ENCODE data around the gene ZBTB24.
A peak's percentile ranks its signal among the peaks of the same experiment; 100 is the strongest.

ZBTB24 gene

GRCh38 chr6:109491207-109491938 lies 8.4 kb upstream of the ZBTB24 start:
- Histone ChIP-seq H3K9me3 (ENCODE audit: low read length) (no peaks in the 10 kb centered on the region), H2AFZ (ENCODE audit: low read depth, low read length) (peak overlapping the region; percentile 5), H3K27me3 (ENCODE audit: insufficient read depth, low read length) (peaks cover 3% of the 10 kb centered on the region), H3K4me3 (ENCODE audit: low read length) (no peak overlapping the region), H3K36me3 (ENCODE audit: insufficient read depth, low read length) (no peaks in the 10 kb centered on the region), H3K4me1 (ENCODE audit: insufficient read depth, low read length) (peaks cover 12% of the 10 kb centered on the region)

DNA sequence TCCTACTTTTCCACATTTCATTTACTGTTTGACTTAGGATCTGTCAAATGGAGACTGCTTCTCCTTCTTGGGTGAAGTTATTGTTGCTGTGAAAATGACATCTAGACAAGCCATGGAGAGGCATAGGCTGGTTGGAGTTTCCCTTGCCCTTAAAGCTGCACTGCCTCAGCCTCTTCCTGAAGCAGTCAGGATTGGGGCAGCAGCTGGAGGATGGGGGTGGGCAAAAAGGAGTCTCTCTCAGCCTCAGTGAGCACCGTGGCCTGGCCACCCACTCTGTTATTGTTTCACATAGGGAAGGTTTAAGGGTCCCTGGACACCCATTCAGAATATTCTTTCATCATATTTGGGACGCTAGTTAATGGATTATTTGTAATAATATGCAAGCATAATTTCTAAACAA lies 7.7 kb upstream of the ZBTB24 start:
- no peaks in the 10 kb centered on the region for H3K9me3 ChIP-seq (ENCODE audit: low read length)
- no peak overlapping the region for H3K4me3 ChIP-seq (ENCODE audit: low read length)
- H3K4me1 ChIP-seq (ENCODE audit: insufficient read depth, low read length) = peaks cover 9% of the 10 kb centered on the region
- no peak overlapping the region for H2AFZ ChIP-seq (ENCODE audit: low read depth, low read length)
- no peaks in the 10 kb centered on the region for H3K36me3 ChIP-seq (ENCODE audit: insufficient read depth, low read length)
- H3K27me3 ChIP-seq (ENCODE audit: insufficient read depth, low read length) = peaks cover 3% of the 10 kb centered on the region

DNA sequence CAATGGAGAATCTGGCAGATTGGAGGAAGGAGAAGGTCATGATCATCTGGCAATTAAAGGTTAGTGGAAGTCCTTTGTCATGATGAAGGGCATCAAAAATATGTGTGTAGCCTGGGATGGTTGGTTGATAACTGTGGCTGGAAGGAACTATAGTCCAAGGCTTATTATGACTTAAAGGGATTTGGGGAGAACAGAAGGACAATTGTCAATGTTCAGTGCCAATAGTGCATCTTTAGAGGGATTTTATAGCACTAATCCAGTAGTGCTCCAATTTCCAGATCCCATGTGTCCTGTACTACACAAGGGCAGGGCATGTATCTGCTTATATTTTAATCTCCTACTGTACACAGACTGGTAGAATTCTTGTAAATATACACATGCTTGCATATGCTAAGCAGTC lies 5.0 kb upstream of the ZBTB24 start:
- Histone ChIP-seq H3K27me3 (ENCODE audit: insufficient read depth, low read length) (peaks cover 7% of the 10 kb centered on the region), H3K4me3 (ENCODE audit: low read length) (no peak overlapping the region), H3K36me3 (ENCODE audit: insufficient read depth, low read length) (no peaks in the 10 kb centered on the region), H3K9me3 (ENCODE audit: low read length) (no peaks in the 10 kb centered on the region), H2AFZ (ENCODE audit: low read depth, low read length) (no peak overlapping the region), H3K4me1 (ENCODE audit: insufficient read depth, low read length) (peaks cover 9% of the 10 kb centered on the region)

GRCh38 chr6:109486068-109486467 lies 3.0 kb upstream of the ZBTB24 start:
- H3K4me3 ChIP-seq (ENCODE audit: low read length) = no peak overlapping the region
- peaks cover 10% of the 10 kb centered on the region for H3K4me1 ChIP-seq (ENCODE audit: insufficient read depth, low read length)
- no peak overlapping the region for H2AFZ ChIP-seq (ENCODE audit: low read depth, low read length)
- H3K36me3 ChIP-seq (ENCODE audit: insufficient read depth, low read length) = peaks cover 9% of the 10 kb centered on the region
- H3K9me3 ChIP-seq (ENCODE audit: low read length) = no peaks in the 10 kb centered on the region
- peaks cover 4% of the 10 kb centered on the region for H3K27me3 ChIP-seq (ENCODE audit: insufficient read depth, low read length)

GRCh38 chr6:109485266-109485935 lies 2.4 kb upstream of the ZBTB24 start:
- Histone ChIP-seq H3K9me3 (ENCODE audit: low read length) (no peaks in the 10 kb centered on the region), H3K4me3 (ENCODE audit: low read length) (no peak overlapping the region), H3K4me1 (ENCODE audit: insufficient read depth, low read length) (peaks cover 6% of the 10 kb centered on the region), H2AFZ (ENCODE audit: low read depth, low read length) (no peak overlapping the region), H3K27me3 (ENCODE audit: insufficient read depth, low read length) (peaks cover 4% of the 10 kb centered on the region), H3K36me3 (ENCODE audit: insufficient read depth, low read length) (peaks cover 15% of the 10 kb centered on the region)

DNA sequence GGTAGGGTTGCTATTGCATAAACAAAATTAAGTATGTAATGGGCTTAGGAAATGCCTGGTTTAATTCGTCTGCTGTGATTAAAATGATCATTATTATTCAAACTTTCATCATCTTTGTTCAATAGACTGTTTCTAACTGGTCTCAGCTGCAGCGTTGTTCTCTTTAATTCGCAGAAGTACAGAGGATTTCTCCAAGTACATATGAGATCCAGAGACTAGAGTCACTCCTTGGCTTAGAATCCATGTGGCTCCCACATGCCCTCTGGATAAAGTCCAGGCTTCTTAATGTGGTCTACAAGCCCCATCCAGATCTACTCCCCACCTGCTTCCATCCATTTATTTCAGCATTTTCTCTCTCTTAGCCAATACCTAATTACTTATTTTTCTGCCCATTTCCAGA lies 1.1 kb upstream of the ZBTB24 start:
- Histone ChIP-seq H3K4me1 (ENCODE audit: insufficient read depth, low read length) (peaks cover 6% of the 10 kb centered on the region), H2AFZ (ENCODE audit: low read depth, low read length) (no peak overlapping the region), H3K36me3 (ENCODE audit: insufficient read depth, low read length) (peaks cover 23% of the 10 kb centered on the region), H3K9me3 (ENCODE audit: low read length) (no peaks in the 10 kb centered on the region), H3K27me3 (ENCODE audit: insufficient read depth, low read length) (peaks cover 4% of the 10 kb centered on the region), H3K4me3 (ENCODE audit: low read length) (peak overlapping the region; percentile 51)

- Histone ChIP-seq H3K4me3 (ENCODE audit: low read length) (peak overlapping the region; percentile 51), H2AFZ (ENCODE audit: low read depth, low read length) (peak overlapping the region; percentile 60), H3K4me1 (ENCODE audit: insufficient read depth, low read length) (peaks cover 6% of the 10 kb centered on the region), H3K36me3 (ENCODE audit: insufficient read depth, low read length) (peaks cover 24% of the 10 kb centered on the region), H3K9me3 (ENCODE audit: low read length) (no peaks in the 10 kb centered on the region), H3K27me3 (ENCODE audit: insufficient read depth, low read length) (peaks cover 4% of the 10 kb centered on the region)
Observed at GRCh38 chr6:109483735-109484057, 677 bp upstream of the ZBTB24 start.

DNA sequence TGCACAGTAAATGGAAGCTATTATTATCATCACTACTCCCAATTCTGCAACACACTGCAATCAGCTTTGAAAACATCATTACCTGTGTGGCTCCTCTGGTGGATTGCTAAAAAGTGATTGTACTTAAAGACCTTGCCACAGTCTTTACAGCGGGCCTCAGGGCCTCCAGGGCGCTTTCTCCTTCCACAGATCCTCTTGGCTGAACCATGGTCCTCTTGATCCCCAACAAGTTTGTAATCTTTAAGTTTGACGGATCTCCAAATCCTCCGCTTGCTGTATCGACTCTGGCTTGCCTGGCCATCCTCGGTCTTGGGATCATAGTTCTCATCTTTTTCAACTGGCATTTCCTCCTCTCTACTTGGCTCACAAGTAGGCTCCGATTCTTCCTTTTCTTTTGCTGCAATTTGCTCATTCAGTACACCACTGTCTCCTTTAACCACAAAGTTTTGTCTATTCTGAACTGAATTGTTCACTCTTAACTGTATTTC lies 2.0 kb downstream of the ZBTB24 start:
- H3K4me1 ChIP-seq (ENCODE audit: insufficient read depth, low read length) = peaks cover 10% of the 10 kb centered on the region
- H2AFZ ChIP-seq (ENCODE audit: low read depth, low read length) = no peak overlapping the region
- H3K36me3 ChIP-seq (ENCODE audit: insufficient read depth, low read length) = peaks cover 35% of the 10 kb centered on the region
- no peaks in the 10 kb centered on the region for H3K9me3 ChIP-seq (ENCODE audit: low read length)
- H3K27me3 ChIP-seq (ENCODE audit: insufficient read depth, low read length) = peaks cover 4% of the 10 kb centered on the region
- H3K4me3 ChIP-seq (ENCODE audit: low read length) = no peak overlapping the region

- H2AFZ ChIP-seq (ENCODE audit: low read depth, low read length) = no peak overlapping the region
- no peaks in the 10 kb centered on the region for H3K9me3 ChIP-seq (ENCODE audit: low read length)
- H3K27me3 ChIP-seq (ENCODE audit: insufficient read depth, low read length) = no peaks in the 10 kb centered on the region
- peaks cover 10% of the 10 kb centered on the region for H3K4me1 ChIP-seq (ENCODE audit: insufficient read depth, low read length)
- H3K4me3 ChIP-seq (ENCODE audit: low read length) = no peak overlapping the region
- peaks cover 52% of the 10 kb centered on the region for H3K36me3 ChIP-seq (ENCODE audit: insufficient read depth, low read length)
Observed at GRCh38 chr6:109478841-109479624, 4.0 kb downstream of the ZBTB24 start.

GRCh38 chr6:109478222-109478805 lies 4.7 kb downstream of the ZBTB24 start:
- no peaks in the 10 kb centered on the region for H3K9me3 ChIP-seq (ENCODE audit: low read length)
- H2AFZ ChIP-seq (ENCODE audit: low read depth, low read length) = no peak overlapping the region
- H3K4me1 ChIP-seq (ENCODE audit: insufficient read depth, low read length) = peaks cover 10% of the 10 kb centered on the region
- no peaks in the 10 kb centered on the region for H3K27me3 ChIP-seq (ENCODE audit: insufficient read depth, low read length)
- no peak overlapping the region for H3K4me3 ChIP-seq (ENCODE audit: low read length)
- peaks cover 56% of the 10 kb centered on the region for H3K36me3 ChIP-seq (ENCODE audit: insufficient read depth, low read length)

DNA sequence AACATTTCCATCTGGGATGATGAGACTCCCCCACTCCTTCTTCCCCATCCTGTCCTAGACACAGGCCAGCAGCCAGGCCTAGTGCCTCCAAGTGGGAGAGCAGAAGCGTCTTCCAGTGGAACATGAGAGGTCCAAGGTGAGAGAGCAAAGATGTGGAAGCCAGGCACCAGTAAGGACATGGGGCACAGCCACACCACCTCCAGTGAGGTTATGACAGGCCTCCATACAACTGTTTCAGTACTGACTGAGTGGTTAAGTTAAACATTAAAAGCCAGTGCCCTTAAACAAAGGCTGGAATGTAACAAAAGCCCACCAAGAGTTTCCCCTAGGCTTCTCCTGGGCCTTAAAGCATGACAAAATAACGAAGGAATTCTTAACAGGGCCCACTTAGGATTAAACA lies 5.3 kb downstream of the ZBTB24 start:
- no peak overlapping the region for H2AFZ ChIP-seq (ENCODE audit: low read depth, low read length)
- H3K36me3 ChIP-seq (ENCODE audit: insufficient read depth, low read length) = peaks cover 62% of the 10 kb centered on the region
- H3K9me3 ChIP-seq (ENCODE audit: low read length) = no peaks in the 10 kb centered on the region
- H3K27me3 ChIP-seq (ENCODE audit: insufficient read depth, low read length) = no peaks in the 10 kb centered on the region
- peaks cover 10% of the 10 kb centered on the region for H3K4me1 ChIP-seq (ENCODE audit: insufficient read depth, low read length)
- no peak overlapping the region for H3K4me3 ChIP-seq (ENCODE audit: low read length)

DNA sequence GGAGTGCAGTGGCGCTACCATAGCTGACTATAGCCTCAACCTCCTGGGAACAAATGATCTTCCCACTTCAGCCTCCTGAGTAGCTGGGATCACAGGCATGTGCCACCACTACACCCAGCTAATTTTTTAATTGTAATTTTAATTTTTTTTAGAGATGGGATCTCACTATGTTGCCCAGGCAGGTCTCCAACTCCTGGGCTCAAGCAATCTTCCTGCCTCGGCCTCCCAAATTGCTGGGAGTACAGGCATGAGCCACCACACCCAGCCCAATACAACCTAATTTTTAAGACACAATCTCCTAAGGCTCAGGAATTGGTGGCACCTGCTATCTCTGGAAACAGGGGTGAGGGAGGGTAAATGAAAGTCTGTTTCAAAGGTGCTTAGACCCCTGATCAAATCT lies 5.8 kb downstream of the ZBTB24 start:
- H3K4me3 ChIP-seq (ENCODE audit: low read length) = no peak overlapping the region
- H3K36me3 ChIP-seq (ENCODE audit: insufficient read depth, low read length) = peaks cover 67% of the 10 kb centered on the region
- H2AFZ ChIP-seq (ENCODE audit: low read depth, low read length) = no peak overlapping the region
- peaks cover 10% of the 10 kb centered on the region for H3K4me1 ChIP-seq (ENCODE audit: insufficient read depth, low read length)
- no peaks in the 10 kb centered on the region for H3K9me3 ChIP-seq (ENCODE audit: low read length)
- no peaks in the 10 kb centered on the region for H3K27me3 ChIP-seq (ENCODE audit: insufficient read depth, low read length)

- no peaks in the 10 kb centered on the region for H3K9me3 ChIP-seq (ENCODE audit: low read length)
- no peak overlapping the region for H2AFZ ChIP-seq (ENCODE audit: low read depth, low read length)
- H3K4me1 ChIP-seq (ENCODE audit: insufficient read depth, low read length) = peaks cover 4% of the 10 kb centered on the region
- no peak overlapping the region for H3K4me3 ChIP-seq (ENCODE audit: low read length)
- H3K36me3 ChIP-seq (ENCODE audit: insufficient read depth, low read length) = peaks cover 70% of the 10 kb centered on the region
- no peaks in the 10 kb centered on the region for H3K27me3 ChIP-seq (ENCODE audit: insufficient read depth, low read length)
Observed at GRCh38 chr6:109475625-109476024, 7.4 kb downstream of the ZBTB24 start.
